Mucosa of stomach (tissue), 1 donor: Measurements from ENCODE around the gene ASNS.

Experiments
- H3K27me3 ChIP-seq: one replicate; pipeline ENCODE4 v1.7.0; 2013; ENCODE audit warnings: mild to moderate bottlenecking, low read length; ENCODE audit not compliant: control insufficient read depth, insufficient read depth
- H3K36me3 ChIP-seq: one replicate; pipeline ENCODE4 v1.7.0; 2013; ENCODE audit warnings: low read length; ENCODE audit not compliant: control insufficient read depth, insufficient read depth
- H3K4me1 ChIP-seq: one replicate; pipeline ENCODE4 v1.7.0; 2013; ENCODE audit warnings: mild to moderate bottlenecking, low read length; ENCODE audit not compliant: control insufficient read depth, insufficient read depth
- H3K4me3 ChIP-seq: one replicate; pipeline ENCODE4 v1.7.0; 2013; ENCODE audit warnings: low read length
- H3K9ac ChIP-seq: one replicate; pipeline ENCODE4 v1.7.0; 2013; ENCODE audit warnings: mild to moderate bottlenecking, low read length, moderate library complexity
- H3K9me3 ChIP-seq: one replicate; pipeline ENCODE4 v1.7.0; 2013; ENCODE audit warnings: mild to moderate bottlenecking, low read length, moderate library complexity; ENCODE audit not compliant: control insufficient read depth
- donor health status: Pancreatic carcinoma.

The ASNS gene

GRCh38 chr7:97835296-97836138 is 36.7 kb downstream of the ASNS start:
- Histone ChIP-seq H3K27me3 (no peaks in the 10 kb centered on the region), H3K4me1 (no peaks in the 10 kb centered on the region), H3K9ac (no peak overlapping the region)

DNA sequence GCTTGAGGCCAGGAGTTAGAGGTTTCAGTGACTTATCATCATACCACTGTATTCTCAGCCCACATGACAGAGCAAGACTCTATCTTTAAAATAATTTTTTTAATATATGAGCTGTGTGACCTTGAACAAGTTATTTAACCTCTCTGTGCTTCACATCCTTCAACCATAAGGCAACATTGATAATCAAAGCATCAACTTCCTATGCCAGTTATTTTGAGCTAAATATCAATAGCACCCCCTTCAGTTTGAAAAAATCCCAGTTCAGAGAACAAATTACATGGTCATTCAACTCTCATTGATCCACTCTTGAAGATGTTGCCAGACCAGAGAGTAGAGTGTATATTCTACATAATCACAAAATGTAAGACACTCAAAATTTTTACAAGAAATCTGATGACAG is 53.0 kb downstream of the ASNS start:
- Histone ChIP-seq H3K27me3 (no peaks in the 10 kb centered on the region), H3K9me3 (no peaks in the 10 kb centered on the region), H3K4me1 (no peaks in the 10 kb centered on the region), H3K36me3 (no peaks in the 10 kb centered on the region), H3K4me3 (no peak overlapping the region), H3K9ac (no peak overlapping the region)

More at GRCh38 chr7:97835296-97836138, 36.7 kb downstream of the ASNS start:
- H3K36me3 ChIP-seq: no peaks in the 10 kb centered on the region
- no peaks in the 10 kb centered on the region for H3K9me3 ChIP-seq
- H3K4me3 ChIP-seq: no peak overlapping the region

DNA sequence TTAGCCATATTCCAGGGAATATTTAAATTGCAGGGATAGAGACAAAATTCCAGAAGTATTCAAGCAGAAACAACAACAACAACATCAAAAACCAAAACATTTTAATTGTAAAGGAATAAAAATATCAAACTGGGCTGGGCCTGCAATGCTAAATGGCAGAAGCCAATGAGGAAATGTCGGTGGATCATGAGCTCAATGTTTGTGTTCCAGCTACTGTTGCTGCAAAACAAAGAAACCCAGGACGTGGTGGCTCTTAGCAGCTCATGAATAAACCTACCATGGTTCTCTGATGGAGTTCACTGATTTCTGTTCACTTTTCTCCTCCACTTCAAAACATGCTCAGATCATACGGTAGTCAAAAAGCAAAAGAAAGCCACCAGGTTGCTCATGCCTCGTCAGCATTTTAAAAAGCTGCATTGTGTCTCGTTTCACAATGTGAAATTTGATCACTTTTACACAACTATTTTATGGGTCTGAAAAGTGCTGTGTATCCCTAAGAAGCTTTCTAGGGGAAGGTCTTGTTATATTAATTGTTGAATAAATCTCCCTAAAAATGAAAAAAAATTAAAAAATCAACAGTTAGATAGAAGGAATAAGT is 54.0 kb downstream of the ASNS start:
- Histone ChIP-seq H3K9me3 (no peaks in the 10 kb centered on the region), H3K4me1 (no peaks in the 10 kb centered on the region), H3K27me3 (no peaks in the 10 kb centered on the region), H3K4me3 (no peak overlapping the region), H3K36me3 (no peaks in the 10 kb centered on the region), H3K9ac (no peak overlapping the region)
